PC-9 (cell line): ENCODE results near the gene SH3TC1.

Experiments
- EZH2 ChIP-seq: fragments of 200-600 bp; sonication (generic); IDR thresholded peaks from 2 replicates; pipeline ENCODE4 v1.8.0; 2017; ENCODE audit warnings: antibody characterized with exemption, low read depth
- TF ChIP-seq, protein P1 (sequence below): fragments of 200-600 bp; sonication (generic); conservative IDR thresholded peaks from 2 replicates; pipeline ENCODE4 v1.6.1; 2017; ENCODE audit warnings: mixed run types, antibody characterized with exemption, mild to moderate bottlenecking, moderate library complexity

DNA sequence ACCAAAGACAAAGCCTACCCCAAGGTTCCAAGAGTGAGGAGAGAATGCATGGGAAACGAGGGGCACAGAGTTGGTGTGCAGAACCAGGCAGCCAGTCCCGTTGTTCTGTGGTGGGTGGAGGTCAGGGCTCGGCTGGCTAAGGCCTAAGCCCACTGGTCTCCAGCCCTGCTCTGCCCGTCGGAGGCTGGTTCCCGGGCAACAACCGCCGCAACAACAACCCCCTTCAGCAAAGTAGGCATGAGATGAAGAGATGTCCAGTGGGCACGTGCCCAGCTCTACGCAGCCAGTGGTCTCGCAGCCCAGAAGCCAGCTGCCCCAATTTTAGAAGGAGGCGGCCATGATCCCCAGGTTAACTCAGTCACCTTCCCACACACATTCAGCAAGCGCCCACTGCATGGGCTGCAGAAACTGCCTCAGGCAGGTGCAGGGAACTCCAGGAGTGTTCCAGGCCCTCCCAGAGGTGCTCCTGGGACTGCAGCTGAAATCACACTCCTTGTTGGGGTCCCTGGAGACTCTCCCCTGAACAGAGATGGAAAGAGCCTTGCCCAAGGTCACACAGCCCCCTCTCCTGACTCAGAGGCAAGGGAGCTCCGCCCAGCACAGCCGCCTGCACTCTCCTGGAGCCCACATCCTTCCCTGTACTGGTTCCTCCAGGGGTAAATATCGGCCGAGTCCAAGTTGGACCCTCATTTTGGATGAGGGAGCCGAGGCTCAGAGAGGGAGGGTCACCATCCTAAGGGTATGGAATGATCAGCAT lies 45.1 kb downstream of the SH3TC1 start:
- TF ChIP-seq, protein P1, sequence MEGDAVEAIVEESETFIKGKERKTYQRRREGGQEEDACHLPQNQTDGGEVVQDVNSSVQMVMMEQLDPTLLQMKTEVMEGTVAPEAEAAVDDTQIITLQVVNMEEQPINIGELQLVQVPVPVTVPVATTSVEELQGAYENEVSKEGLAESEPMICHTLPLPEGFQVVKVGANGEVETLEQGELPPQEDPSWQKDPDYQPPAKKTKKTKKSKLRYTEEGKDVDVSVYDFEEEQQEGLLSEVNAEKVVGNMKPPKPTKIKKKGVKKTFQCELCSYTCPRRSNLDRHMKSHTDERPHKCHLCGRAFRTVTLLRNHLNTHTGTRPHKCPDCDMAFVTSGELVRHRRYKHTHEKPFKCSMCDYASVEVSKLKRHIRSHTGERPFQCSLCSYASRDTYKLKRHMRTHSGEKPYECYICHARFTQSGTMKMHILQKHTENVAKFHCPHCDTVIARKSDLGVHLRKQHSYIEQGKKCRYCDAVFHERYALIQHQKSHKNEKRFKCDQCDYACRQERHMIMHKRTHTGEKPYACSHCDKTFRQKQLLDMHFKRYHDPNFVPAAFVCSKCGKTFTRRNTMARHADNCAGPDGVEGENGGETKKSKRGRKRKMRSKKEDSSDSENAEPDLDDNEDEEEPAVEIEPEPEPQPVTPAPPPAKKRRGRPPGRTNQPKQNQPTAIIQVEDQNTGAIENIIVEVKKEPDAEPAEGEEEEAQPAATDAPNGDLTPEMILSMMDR = no peak
- no peak for TF ChIP-seq EZH2
